ENCODE results near the gene GALNT11. TPM values are rescaled to one million over a fixed set of nuclear protein-coding genes. Genes with fewer than 3 reads are reported as not detected.

Gene GALNT11
- total and polyA plus RNA-seq, 4 donors, result 12.0 to 21.8 (median 13.8) TPM

DNA sequence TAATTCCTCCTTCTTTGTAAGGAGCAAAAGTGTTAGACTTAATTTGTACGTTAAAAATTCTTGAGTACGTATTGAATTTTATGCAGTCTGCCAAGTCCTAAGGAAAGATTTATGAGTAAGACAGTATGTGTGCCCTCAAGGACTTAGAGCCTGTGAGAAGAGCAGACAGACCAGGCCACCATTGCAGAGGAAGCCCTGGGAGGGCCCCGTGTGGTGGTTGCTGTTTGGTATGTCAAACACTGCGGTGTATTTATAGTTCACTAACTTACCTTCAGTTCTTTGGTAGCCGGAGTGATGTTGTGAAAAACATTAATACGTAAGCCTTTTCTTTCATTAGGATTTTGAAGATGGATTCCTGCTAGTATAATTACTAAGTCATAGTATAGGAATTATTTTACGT lies 82.9 kb downstream of the GALNT11 start (continued):
- TF ChIP-seq FOXA2 (IDR thresholded peaks at IDR 0.05) (no peak), FOXA1 (IDR thresholded peaks at IDR 0.05) (no peak), TAF1 (conservative IDR thresholded peaks at IDR 0.05) (no peak), GABPA (IDR thresholded peaks at IDR 0.05 in 1 of 2, conservative IDR thresholded peaks at IDR 0.05 in 1 of 2) (no peak)

DNA sequence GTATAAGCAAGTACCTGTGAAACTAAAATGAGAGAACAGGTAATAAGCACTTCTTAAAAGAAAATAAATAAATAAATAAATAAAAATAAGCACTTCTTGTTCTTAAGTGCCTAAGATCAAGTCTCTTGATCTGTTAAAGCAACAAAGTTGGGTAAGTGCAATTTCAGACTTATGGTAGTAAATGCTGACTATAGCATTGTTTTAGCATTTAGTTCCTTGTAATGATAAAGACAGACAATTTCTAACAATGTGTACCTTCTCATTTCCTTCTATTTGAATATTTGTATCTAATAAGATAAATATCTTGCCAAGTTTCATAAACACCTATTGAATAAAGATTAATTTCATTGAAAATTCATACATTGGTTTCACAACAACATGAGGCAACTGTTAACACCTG lies 87.4 kb downstream of the GALNT11 start:
- H3K9ac ChIP-seq (ENCODE audit: low read depth in 1 of 2, low read length in 2 of 2), result no peak overlapping the region
- H3K4me3 ChIP-seq (ENCODE audit: low read depth in 1 of 3, low read length in 3 of 3), result no peak overlapping the region
- no peak for DNase-seq (ENCODE audit: low spot score)
- TF ChIP-seq, protein P1, sequence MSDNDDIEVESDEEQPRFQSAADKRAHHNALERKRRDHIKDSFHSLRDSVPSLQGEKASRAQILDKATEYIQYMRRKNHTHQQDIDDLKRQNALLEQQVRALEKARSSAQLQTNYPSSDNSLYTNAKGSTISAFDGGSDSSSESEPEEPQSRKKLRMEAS (IDR thresholded peaks at IDR 0.05), result no peak
- no peak for TF ChIP-seq FOXA1 (IDR thresholded peaks at IDR 0.05)
- no peak for TF ChIP-seq JUND (IDR thresholded peaks at IDR 0.05)
- TF ChIP-seq, protein P2, sequence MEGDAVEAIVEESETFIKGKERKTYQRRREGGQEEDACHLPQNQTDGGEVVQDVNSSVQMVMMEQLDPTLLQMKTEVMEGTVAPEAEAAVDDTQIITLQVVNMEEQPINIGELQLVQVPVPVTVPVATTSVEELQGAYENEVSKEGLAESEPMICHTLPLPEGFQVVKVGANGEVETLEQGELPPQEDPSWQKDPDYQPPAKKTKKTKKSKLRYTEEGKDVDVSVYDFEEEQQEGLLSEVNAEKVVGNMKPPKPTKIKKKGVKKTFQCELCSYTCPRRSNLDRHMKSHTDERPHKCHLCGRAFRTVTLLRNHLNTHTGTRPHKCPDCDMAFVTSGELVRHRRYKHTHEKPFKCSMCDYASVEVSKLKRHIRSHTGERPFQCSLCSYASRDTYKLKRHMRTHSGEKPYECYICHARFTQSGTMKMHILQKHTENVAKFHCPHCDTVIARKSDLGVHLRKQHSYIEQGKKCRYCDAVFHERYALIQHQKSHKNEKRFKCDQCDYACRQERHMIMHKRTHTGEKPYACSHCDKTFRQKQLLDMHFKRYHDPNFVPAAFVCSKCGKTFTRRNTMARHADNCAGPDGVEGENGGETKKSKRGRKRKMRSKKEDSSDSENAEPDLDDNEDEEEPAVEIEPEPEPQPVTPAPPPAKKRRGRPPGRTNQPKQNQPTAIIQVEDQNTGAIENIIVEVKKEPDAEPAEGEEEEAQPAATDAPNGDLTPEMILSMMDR (IDR thresholded peaks at IDR 0.05; ENCODE audit: low read depth, low read length, missing input control), result no peak
- no peaks in the 10 kb centered on the region for H3K9me3 ChIP-seq (ENCODE audit: control insufficient read depth in 4 of 4, low read length in 3 of 4)
- no peaks in the 10 kb centered on the region for H3K4me1 ChIP-seq (ENCODE audit: control insufficient read depth in 4 of 4, insufficient read depth in 4 of 4, low read length in 3 of 4)
- no peaks in the 10 kb centered on the region for H3K27me3 ChIP-seq (ENCODE audit: control insufficient read depth in 4 of 4, insufficient read depth in 4 of 4, low read length in 3 of 4)
- H3K27ac ChIP-seq (ENCODE audit: low read depth in 1 of 2, low read length in 2 of 2), result no peak overlapping the region
- H3K36me3 ChIP-seq (ENCODE audit: control insufficient read depth in 4 of 4, insufficient read depth in 3 of 4, low read depth in 1 of 4, low read length in 3 of 4), result peaks cover 5 to 21% (median 11%) of the 10 kb centered on the region in 4 donors

DNA sequence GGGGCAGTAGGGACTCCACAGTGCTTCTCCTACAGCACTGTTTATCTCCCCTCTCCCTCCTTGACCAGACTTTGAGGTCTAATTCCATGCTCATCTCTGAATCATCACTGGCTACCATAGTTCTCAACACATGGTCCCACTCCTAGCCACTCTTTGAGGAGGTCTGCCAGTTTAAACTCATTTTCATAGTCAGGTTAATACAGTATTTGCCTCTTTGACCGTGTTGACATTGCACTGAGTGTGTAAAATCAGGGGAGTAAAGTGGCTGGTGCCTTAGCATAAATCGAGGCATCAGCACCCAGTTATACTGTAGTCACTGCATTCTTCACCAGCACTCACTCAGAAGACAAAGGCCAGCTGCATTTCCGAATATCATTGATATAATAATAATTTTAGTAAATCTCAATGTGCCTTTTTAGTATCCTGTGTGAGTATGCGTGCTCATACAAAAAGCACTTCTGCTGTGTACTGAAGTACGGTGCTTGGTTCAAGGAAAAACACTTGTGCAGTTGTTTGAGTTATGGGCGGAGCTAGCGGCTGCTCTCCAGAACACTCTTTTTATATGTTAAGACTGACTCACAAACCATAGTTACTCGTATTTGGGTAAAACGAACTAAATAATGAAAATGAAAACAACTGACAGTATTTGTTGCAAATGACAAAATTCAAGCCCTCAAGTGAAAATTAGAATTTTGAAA lies 89.7 kb downstream of the GALNT11 start:
- no peak overlapping the region for H3K9ac ChIP-seq (ENCODE audit: low read depth in 1 of 2, low read length in 2 of 2)
- H3K27ac ChIP-seq (ENCODE audit: low read depth in 1 of 2, low read length in 2 of 2), result no peak overlapping the region
- H3K4me3 ChIP-seq (ENCODE audit: low read depth in 1 of 3, low read length in 3 of 3), result no peak overlapping the region
- H3K27me3 ChIP-seq (ENCODE audit: control insufficient read depth in 4 of 4, insufficient read depth in 4 of 4, low read length in 3 of 4), result no peaks in the 10 kb centered on the region
- no peaks in the 10 kb centered on the region for H3K4me1 ChIP-seq (ENCODE audit: control insufficient read depth in 4 of 4, insufficient read depth in 4 of 4, low read length in 3 of 4)
- H3K9me3 ChIP-seq (ENCODE audit: control insufficient read depth in 4 of 4, low read length in 3 of 4), result no peaks in the 10 kb centered on the region
- no peak for TF ChIP-seq SP1 (IDR thresholded peaks at IDR 0.05)
- no peak for TF ChIP-seq YY1 (IDR thresholded peaks at IDR 0.05)
- no peak for TF ChIP-seq GABPA (IDR thresholded peaks at IDR 0.05 in 1 of 2, conservative IDR thresholded peaks at IDR 0.05 in 1 of 2)
- peaks cover 6 to 31% (median 22%) of the 10 kb centered on the region in 4 donors for H3K36me3 ChIP-seq (ENCODE audit: control insufficient read depth in 4 of 4, insufficient read depth in 3 of 4, low read depth in 1 of 4, low read length in 3 of 4)
- DNase-seq (ENCODE audit: low spot score), result no peak
- WGBS, result 95% methylated on average over 9 of the region's 9 CpGs

DNA sequence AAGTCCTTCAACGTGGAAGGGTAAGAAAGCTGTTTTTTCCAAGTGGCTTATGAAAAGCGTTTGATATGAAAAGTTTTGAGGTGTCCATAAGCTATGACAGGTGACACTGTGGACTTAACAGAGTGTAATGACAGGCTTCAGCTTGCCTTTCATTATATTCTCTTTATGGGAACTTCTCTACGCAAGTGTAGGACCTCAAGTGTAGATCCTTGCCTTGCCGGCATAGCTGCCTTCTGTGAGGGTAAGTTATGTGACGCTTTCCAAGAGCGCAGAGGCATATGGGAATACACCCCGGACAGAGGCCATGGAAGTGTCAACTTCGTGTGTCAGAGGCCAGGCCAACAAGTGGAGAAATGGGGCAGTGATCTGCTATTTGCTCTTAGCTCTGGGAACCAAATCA lies 91.9 kb downstream of the GALNT11 start:
- WGBS, result 95% methylated on average over 8 of the region's 8 CpGs
- peaks cover 6 to 49% (median 39%) of the 10 kb centered on the region in 4 donors for H3K36me3 ChIP-seq (ENCODE audit: control insufficient read depth in 4 of 4, insufficient read depth in 3 of 4, low read depth in 1 of 4, low read length in 3 of 4)

More for the DNA sequence above, 91.9 kb downstream of the GALNT11 start:
- DNase-seq (ENCODE audit: low spot score), result no peak
- Histone ChIP-seq H3K9me3 (ENCODE audit: control insufficient read depth in 4 of 4, low read length in 3 of 4) (no peaks in the 10 kb centered on the region), H3K4me1 (ENCODE audit: control insufficient read depth in 4 of 4, insufficient read depth in 4 of 4, low read length in 3 of 4) (no peaks in the 10 kb centered on the region), H3K27me3 (ENCODE audit: control insufficient read depth in 4 of 4, insufficient read depth in 4 of 4, low read length in 3 of 4) (no peaks in the 10 kb centered on the region), H3K9ac (ENCODE audit: low read depth in 1 of 2, low read length in 2 of 2) (no peak overlapping the region), H3K4me3 (ENCODE audit: low read depth in 1 of 3, low read length in 3 of 3) (no peak overlapping the region), H3K27ac (ENCODE audit: low read depth in 1 of 2, low read length in 2 of 2) (no peak overlapping the region)
- TF ChIP-seq YY1 (IDR thresholded peaks at IDR 0.05), result no peak
- TF ChIP-seq, protein P1 (IDR thresholded peaks at IDR 0.05), result no peak
- TF ChIP-seq RXRA (IDR thresholded peaks at IDR 0.05), result no peak
- no peak for TF ChIP-seq HNF4G (IDR thresholded peaks at IDR 0.05)
- no peak for TF ChIP-seq GABPA (IDR thresholded peaks at IDR 0.05 in 1 of 2, conservative IDR thresholded peaks at IDR 0.05 in 1 of 2)
- TF ChIP-seq SP1 (IDR thresholded peaks at IDR 0.05), result no peak
- no peak for TF ChIP-seq JUND (IDR thresholded peaks at IDR 0.05)
- TF ChIP-seq, protein P2 (IDR thresholded peaks at IDR 0.05; ENCODE audit: low read depth, low read length, missing input control), result no peak
- TF ChIP-seq, protein P3, sequence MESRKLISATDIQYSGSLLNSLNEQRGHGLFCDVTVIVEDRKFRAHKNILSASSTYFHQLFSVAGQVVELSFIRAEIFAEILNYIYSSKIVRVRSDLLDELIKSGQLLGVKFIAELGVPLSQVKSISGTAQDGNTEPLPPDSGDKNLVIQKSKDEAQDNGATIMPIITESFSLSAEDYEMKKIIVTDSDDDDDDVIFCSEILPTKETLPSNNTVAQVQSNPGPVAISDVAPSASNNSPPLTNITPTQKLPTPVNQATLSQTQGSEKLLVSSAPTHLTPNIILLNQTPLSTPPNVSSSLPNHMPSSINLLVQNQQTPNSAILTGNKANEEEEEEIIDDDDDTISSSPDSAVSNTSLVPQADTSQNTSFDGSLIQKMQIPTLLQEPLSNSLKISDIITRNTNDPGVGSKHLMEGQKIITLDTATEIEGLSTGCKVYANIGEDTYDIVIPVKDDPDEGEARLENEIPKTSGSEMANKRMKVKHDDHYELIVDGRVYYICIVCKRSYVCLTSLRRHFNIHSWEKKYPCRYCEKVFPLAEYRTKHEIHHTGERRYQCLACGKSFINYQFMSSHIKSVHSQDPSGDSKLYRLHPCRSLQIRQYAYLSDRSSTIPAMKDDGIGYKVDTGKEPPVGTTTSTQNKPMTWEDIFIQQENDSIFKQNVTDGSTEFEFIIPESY (IDR thresholded peaks at IDR 0.05), result no peak
- TF ChIP-seq HNF4A (conservative IDR thresholded peaks at IDR 0.05), result no peak
- TF ChIP-seq FOXA2 (IDR thresholded peaks at IDR 0.05), result no peak
- TF ChIP-seq NR2F2 (IDR thresholded peaks at IDR 0.05), result no peak
- TF ChIP-seq EGR1 (IDR thresholded peaks at IDR 0.05; ENCODE audit: low read depth in 2 of 2), result no peak
- TF ChIP-seq RAD21 (IDR thresholded peaks at IDR 0.05), result no peak
- no peak for TF ChIP-seq FOXA1 (IDR thresholded peaks at IDR 0.05)
